AG09319 (cell line): Measurements from ENCODE around the gene RTKN2.
"Not testable (repeated sequence)": the region's sequence is repeated elsewhere in the genome, so short reads cannot be mapped to it uniquely, and the experiment has no call there.

Experiments
- DNase-seq: peaks from one replicate; pipeline ENCODE4 v3.0.0-alpha.2; 2010; ENCODE audit warnings: low read depth; ENCODE audit errors: extremely low read depth
- TF ChIP-seq, protein P1 (sequence below): IDR thresholded peaks from 2 replicates; pipeline ENCODE4 v1.5.1; 2011; ENCODE audit warnings: low read depth, mild to moderate bottlenecking, inconsistent platforms, low read length, moderate library complexity

RTKN2 gene

DNA sequence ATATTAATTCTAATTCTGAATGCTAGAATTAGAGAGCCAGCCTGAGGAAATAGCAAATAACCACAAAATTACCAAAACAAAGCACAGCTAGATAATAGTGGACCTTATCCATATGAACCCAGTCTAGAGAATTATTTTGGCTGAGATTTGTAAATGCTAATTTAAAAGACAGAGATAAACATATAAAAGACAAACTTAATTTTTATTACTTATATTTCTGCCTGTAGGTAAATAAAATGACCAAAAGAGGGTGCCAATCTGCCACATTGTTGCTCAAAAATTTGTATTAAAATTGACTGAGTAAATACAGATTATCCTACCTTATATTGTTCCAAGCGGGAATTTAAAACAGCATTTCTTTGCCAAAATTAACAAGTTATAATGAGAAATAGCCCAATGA, 20.2 kb downstream of the RTKN2 start:
- TF ChIP-seq, protein P1, sequence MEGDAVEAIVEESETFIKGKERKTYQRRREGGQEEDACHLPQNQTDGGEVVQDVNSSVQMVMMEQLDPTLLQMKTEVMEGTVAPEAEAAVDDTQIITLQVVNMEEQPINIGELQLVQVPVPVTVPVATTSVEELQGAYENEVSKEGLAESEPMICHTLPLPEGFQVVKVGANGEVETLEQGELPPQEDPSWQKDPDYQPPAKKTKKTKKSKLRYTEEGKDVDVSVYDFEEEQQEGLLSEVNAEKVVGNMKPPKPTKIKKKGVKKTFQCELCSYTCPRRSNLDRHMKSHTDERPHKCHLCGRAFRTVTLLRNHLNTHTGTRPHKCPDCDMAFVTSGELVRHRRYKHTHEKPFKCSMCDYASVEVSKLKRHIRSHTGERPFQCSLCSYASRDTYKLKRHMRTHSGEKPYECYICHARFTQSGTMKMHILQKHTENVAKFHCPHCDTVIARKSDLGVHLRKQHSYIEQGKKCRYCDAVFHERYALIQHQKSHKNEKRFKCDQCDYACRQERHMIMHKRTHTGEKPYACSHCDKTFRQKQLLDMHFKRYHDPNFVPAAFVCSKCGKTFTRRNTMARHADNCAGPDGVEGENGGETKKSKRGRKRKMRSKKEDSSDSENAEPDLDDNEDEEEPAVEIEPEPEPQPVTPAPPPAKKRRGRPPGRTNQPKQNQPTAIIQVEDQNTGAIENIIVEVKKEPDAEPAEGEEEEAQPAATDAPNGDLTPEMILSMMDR = peak; percentile 30
- DNase-seq = no peak

DNA sequence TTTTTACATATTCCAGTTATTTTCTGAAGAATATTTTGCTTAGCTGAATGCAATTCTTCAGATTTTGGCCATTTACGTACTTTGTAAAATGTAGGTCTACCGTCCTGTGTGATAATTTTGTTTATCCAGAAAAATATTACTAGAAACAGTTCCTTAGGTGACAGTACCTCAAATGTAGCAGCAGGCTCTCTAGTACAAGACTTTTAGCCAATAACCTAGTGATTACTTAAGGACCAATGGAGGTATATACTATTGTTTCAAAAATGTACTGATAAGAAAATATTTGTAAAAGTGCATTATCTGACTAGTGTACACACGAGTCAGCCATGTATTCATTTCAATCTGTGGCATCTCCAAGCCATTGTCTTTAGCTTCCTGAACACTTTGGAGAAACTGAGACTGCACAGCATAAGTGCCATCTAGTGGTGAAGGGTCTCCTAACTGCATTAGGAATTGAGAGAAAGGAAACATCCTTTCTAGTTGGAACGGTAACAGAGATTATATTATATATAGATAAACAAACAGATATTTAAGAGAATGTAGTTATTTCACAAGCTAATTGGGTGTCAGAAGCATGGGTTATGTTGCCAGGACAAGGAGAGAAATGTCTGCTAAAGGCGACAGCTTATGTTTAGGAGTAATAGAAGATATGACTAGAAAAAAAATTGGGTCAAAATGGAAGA, 23.7 kb downstream of the RTKN2 start:
- DNase-seq = no peak
- TF ChIP-seq, protein P1 = peak; percentile 85

DNA sequence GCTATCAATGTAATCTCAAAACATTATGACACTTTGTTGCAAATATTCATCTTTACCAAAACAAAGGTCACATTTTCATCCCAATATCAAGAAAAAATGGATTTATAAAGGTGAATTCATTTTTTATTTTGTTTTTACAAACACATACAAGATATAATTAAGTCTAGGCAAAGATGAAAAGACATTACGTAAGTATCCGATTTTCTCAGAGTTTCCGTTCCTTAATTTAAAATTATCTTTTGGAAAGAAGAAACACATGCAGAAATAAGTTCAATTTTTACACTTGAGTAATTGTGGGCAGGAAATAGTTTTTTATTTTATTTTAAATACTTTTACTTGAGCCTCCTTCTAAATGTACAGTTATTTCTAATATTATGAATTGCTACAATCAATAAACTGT, 24.6 kb downstream of the RTKN2 start:
- TF ChIP-seq, protein P1 = no peak
- no peak for DNase-seq

DNA sequence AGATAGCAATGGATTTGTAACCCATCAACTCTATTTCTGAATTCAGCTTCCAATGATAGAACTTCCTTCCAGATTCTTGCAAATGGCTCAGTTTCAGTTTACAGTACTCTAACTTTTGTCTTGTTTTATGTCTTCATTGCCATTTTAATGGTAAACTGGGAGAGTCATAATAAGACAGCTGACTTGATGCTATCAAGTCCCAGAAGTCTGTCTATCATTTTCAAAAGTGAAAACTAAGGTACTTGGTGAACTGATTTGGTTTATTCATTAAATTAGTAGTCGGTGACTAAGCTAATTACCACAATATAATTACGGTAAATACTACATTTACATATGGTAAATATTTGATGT, 25.0 kb downstream of the RTKN2 start:
- DNase-seq = no peak
- TF ChIP-seq, protein P1 = no peak

DNA sequence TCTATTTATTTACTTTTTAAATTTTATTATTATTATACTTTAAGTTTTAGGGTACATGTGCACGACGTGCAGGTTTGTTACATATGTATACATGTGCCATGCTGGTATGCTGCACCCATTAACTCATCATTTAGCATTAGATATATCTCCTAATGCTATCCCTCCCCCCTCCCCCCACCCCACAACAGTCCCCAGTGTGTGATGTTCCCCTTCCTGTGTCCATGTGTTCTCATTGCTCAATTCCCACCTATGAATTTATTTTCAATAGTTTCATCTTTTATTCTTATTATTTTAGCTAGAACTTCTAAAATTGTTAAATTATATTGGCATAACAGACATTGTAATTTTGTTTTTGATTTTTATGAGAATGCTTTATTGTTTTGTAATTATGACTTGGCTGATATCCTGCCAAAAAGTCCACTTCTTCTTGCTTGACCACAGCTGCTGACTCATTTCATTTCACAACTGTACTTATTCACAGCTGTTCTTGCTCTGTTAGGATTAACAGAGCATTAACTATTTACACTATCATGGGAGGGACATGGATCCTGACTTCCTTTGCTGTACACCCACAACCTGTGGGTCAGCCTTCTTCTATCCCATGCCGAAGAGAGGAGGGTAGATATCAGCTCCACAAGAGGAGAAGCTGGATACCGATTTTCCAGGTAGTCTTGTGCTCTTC, 25.5 kb downstream of the RTKN2 start:
- peak; percentile 83 for DNase-seq

DNA sequence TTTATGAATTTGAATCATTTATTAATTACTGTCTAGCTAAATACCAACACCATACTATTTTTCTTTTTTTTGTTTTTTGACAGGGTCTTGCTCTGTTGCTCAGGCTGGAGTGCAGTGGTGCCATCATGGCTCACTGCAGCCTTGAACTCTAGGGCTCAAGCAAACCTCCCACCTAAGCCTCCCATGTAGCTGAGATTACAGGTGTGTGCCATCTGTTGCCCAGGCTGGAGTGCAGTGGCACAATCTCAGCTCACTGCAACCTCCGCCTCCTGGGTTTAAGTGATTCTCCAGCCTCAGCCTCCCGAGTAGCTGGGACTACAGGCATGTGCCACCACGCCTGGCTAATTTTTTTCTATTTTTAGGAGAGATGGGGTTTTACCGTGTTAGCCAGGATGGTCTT, 27.1 kb downstream of the RTKN2 start:
- not testable (repeated sequence) for DNase-seq

DNA sequence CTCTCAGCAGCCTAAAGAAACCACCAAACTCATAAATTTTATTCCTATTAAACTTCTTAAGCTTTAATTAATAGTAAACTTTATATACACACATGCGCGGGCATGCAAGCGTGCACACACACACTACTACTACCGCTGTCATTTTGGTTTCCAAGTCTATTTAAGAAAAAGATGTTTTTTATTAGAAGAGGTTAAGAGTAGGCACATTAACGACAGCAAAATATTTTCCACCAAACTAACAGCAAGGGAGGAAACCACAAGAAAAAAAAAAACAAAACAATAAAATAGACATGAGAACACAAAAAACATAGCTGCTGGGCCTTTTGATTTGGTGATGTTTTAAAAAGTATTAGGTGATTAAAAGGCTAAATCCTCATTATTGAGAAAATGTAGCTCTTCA, 28.6 kb downstream of the RTKN2 start:
- TF ChIP-seq, protein P1 = no peak
- no peak for DNase-seq

DNA sequence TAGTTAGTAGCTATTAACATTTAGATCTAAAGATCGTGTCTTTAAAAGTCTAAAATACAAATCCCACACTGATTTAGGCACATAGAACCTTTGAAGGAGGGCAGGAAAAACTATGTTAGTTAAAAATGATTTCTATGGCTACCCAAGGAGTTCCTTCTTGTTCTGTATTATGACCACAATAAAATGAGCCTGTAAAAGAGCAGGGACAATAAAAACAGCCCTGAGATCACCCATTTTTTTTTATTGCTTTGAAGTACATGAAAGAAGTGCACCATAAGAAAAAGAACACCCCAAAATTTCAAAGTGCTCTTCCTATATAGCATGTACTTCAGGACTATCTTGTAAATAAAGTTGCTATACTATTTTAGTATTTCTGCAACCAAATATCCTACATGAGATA, 29.8 kb downstream of the RTKN2 start:
- TF ChIP-seq, protein P1 = no peak
- no peak for DNase-seq
